HepG2 (cell line): ENCODE measurements around the gene UBC. TPM values are rescaled to one million over a fixed set of nuclear protein-coding genes. Genes with fewer than 3 reads are reported as not detected.
A peak's percentile ranks its signal among the peaks of the same experiment; 100 is the strongest.

ENCODE experiments used
- BRD4 ChIP-seq: sonication (generic); formaldehyde crosslinking; IDR thresholded peaks from 2 replicates; pipeline ENCODE4 v1.4.0; 2020; ENCODE audit warnings: missing genetic modification reagents
- GTF3A ChIP-seq: sonication (generic); formaldehyde crosslinking; conservative IDR thresholded peaks from 2 replicates; pipeline ENCODE4 v1.4.0; 2020; ENCODE audit warnings: mild to moderate bottlenecking, missing genetic modification reagents
- HOXA5 ChIP-seq: sonication (generic); formaldehyde crosslinking; IDR thresholded peaks from 2 replicates; pipeline ENCODE4 v1.4.0; 2020; ENCODE audit warnings: missing genetic modification reagents
- IRX3 ChIP-seq: sonication (generic); formaldehyde crosslinking; IDR thresholded peaks from 2 replicates; pipeline ENCODE4 v1.8.1; 2023; ENCODE audit warnings: mild to moderate bottlenecking, low read depth, missing genetic modification reagents, borderline replicate concordance
- NFE2L1 ChIP-seq: sonication (generic); formaldehyde crosslinking; IDR thresholded peaks from 2 replicates; pipeline ENCODE4 v1.4.0; 2020; ENCODE audit warnings: missing genetic modification reagents, mild to moderate bottlenecking, borderline replicate concordance
- NFKB2 ChIP-seq: sonication (generic); formaldehyde crosslinking; IDR thresholded peaks from 2 replicates; pipeline ENCODE4 v1.4.0; 2020; ENCODE audit warnings: missing genetic modification reagents, borderline replicate concordance
- NONO ChIP-seq, 2 experiments: fragments of 450-650 bp in 1 of 2; sonication (generic) in 1 of 2; formaldehyde crosslinking in 1 of 2; IDR thresholded peaks in 1 of 2; conservative IDR thresholded peaks in 1 of 2; 2 replicates each; pipeline versions ENCODE4 v1.6.1 to v1.8.0; 2017 to 2022; ENCODE audit warnings: mild to moderate bottlenecking in 1 of 2, missing genetic modification reagents in 1 of 2, moderate library complexity in 1 of 2
- SSRP1 ChIP-seq: IDR thresholded peaks from 2 replicates; pipeline ENCODE4 v1.6.1; 2016; ENCODE audit warnings: control low read depth
- TCF12 ChIP-seq, 2 experiments: fragments of 450-650 bp in 1 of 2; sonication (generic) in 1 of 2; formaldehyde crosslinking in 1 of 2; IDR thresholded peaks; 2 replicates each; pipeline versions ENCODE4 v1.6.1 to v1.8.0; 2017 to 2022; ENCODE audit warnings: antibody characterized with exemption in 1 of 2, mild to moderate bottlenecking in 1 of 2, missing genetic modification reagents in 1 of 2, moderate library complexity in 1 of 2
- ZBTB3 ChIP-seq: sonication (generic); formaldehyde crosslinking; IDR thresholded peaks from 2 replicates; pipeline ENCODE4 v1.4.0; 2020; ENCODE audit warnings: low read depth, mild to moderate bottlenecking, moderate library complexity, missing genetic modification reagents, borderline replicate concordance
- ZNF10 ChIP-seq: sonication (generic); formaldehyde crosslinking; IDR thresholded peaks from 2 replicates; pipeline ENCODE4 v1.4.0; 2020; ENCODE audit warnings: mild to moderate bottlenecking, low read depth, missing genetic modification reagents, borderline replicate concordance
- ZNF572 ChIP-seq: sonication (generic); formaldehyde crosslinking; IDR thresholded peaks from 2 replicates; pipeline ENCODE4 v1.5.1; 2020; ENCODE audit warnings: mild to moderate bottlenecking, missing genetic modification reagents
- polyA plus RNA-seq, 8 experiments: library from polyadenylated mRNA; depleted of rRNA in 3 of 8; stranded (reverse) in 7 of 8; unstranded in 1 of 8; fragments of >200 nt; fragmentation: Illumina TruSeq in 4 of 8; extraction: Trizol in 4 of 8; gene quantifications; 2 replicates each; pipeline versions ENCODE4 v1.2.1 to v1.2.3, GENCODE V29; 2011 to 2016; ENCODE audit warnings: low read depth in 4 of 8, missing spikeins in 1 of 8, mixed read lengths in 1 of 8; ENCODE audit not compliant: insufficient read depth in 1 of 8
- total RNA-seq, 5 experiments: library from RNA; depleted of rRNA; stranded (reverse); fragments of >200 nt; fragmentation: Illumina TruSeq; extraction: Trizol; gene quantifications; 2 replicates each; pipeline ENCODE4 v1.2.3, GENCODE V29; 2016; ENCODE audit warnings: low read depth in 1 of 5
- TF ChIP-seq, protein P1 (sequence below): sonication (generic); formaldehyde crosslinking; IDR thresholded peaks from 2 replicates; pipeline ENCODE4 v1.5.1; 2020; ENCODE audit warnings: mild to moderate bottlenecking, moderate library complexity, missing genetic modification reagents
- TF ChIP-seq, protein P2 (sequence below): sonication (generic); formaldehyde crosslinking; IDR thresholded peaks from 2 replicates; pipeline ENCODE4 v1.5.0; 2020; ENCODE audit warnings: mild to moderate bottlenecking, missing genetic modification reagents
- TF ChIP-seq, protein P3 (sequence below): sonication (generic); formaldehyde crosslinking; IDR thresholded peaks from 2 replicates; pipeline ENCODE4 v1.4.0; 2020; ENCODE audit warnings: mild to moderate bottlenecking, missing genetic modification reagents
- TF ChIP-seq, protein P4 (sequence below): sonication (generic); formaldehyde crosslinking; IDR thresholded peaks from 2 replicates; pipeline ENCODE4 v1.4.0; 2020; ENCODE audit warnings: missing genetic modification reagents
- TF ChIP-seq, protein P5 (sequence below): sonication (generic); formaldehyde crosslinking; IDR thresholded peaks from 2 replicates; pipeline ENCODE4 v1.5.0; 2020; ENCODE audit warnings: missing genetic modification reagents, mild to moderate bottlenecking, borderline replicate concordance

The UBC gene
- total and polyA plus RNA-seq, 2 of the 13 experiments (the other 11 are each of a cell fraction or from before 2014, with no cell fraction given) = 805 to 1,432 TPM

DNA sequence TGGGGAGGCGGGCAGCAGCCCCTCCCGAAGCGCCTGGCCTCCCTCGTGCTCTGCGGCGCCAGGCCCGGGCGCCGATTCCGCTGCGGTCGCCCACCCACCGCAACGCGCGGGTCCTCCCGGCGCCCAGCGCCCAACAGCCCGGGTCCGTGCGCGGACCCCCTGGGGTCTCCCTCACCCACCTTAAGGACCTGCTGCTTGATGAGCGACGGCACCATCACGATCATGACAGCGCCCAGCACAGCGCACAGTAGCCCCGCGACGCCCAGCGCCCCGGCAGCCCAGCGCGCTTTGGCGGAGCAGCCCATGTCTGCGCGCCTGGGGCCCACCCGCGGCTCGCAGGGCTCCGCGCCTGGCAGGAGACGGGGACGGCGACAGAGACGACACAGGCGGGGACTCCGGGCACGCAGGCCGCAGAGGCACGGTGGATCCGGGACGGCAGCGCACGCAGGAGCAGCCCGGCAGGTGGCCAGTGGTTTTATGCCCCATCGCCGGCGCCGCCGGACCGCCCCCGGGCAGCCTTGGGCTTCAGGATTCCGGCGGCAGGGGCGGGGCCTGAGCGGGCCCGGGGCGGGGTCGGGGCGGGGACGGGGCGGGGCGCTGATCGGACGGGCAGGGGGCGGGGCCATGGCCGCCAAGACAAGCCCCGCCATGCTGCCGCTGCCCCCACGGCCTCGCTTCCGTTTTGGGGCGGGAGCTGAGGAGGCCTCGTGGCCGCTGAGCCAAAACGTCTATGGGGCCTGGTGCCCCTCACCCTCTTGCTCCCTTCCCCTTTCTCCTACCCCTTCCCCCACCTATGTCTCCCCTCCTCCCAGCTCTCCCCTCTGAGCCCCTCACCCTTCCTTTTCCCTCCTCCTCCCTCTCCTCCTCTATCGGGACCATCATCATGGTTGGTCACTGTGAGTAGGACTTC, 50.8 kb downstream of the UBC start, which contains the start of gene SCARB1 (continued):
- TF ChIP-seq ZNF10 (CRISPR knock-in tag) = no peak
- TF ChIP-seq SSRP1 = no peak
- peak; percentile 52; the same call in 1 of the 2 replicates for TF ChIP-seq IRX3
- TF ChIP-seq BRD4 (CRISPR knock-in tag) = no peak; the same call in 1 of the 2 replicates
- TF ChIP-seq, protein P1, sequence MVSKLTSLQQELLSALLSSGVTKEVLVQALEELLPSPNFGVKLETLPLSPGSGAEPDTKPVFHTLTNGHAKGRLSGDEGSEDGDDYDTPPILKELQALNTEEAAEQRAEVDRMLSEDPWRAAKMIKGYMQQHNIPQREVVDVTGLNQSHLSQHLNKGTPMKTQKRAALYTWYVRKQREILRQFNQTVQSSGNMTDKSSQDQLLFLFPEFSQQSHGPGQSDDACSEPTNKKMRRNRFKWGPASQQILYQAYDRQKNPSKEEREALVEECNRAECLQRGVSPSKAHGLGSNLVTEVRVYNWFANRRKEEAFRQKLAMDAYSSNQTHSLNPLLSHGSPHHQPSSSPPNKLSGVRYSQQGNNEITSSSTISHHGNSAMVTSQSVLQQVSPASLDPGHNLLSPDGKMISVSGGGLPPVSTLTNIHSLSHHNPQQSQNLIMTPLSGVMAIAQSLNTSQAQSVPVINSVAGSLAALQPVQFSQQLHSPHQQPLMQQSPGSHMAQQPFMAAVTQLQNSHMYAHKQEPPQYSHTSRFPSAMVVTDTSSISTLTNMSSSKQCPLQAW = 0 out of 2 replicates have a peak, but pooled peaks have one; percentile 9
- TF ChIP-seq, protein P2, sequence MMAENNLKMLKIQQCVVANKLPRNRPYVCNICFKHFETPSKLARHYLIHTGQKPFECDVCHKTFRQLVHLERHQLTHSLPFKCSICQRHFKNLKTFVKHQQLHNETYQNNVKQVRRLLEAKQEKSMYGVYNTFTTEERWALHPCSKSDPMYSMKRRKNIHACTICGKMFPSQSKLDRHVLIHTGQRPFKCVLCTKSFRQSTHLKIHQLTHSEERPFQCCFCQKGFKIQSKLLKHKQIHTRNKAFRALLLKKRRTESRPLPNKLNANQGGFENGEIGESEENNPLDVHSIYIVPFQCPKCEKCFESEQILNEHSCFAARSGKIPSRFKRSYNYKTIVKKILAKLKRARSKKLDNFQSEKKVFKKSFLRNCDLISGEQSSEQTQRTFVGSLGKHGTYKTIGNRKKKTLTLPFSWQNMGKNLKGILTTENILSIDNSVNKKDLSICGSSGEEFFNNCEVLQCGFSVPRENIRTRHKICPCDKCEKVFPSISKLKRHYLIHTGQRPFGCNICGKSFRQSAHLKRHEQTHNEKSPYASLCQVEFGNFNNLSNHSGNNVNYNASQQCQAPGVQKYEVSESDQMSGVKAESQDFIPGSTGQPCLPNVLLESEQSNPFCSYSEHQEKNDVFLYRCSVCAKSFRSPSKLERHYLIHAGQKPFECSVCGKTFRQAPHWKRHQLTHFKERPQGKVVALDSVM (CRISPR knock-in tag) = peak; percentile 59; the same call in 1 of the 2 replicates
- TF ChIP-seq, protein P3, sequence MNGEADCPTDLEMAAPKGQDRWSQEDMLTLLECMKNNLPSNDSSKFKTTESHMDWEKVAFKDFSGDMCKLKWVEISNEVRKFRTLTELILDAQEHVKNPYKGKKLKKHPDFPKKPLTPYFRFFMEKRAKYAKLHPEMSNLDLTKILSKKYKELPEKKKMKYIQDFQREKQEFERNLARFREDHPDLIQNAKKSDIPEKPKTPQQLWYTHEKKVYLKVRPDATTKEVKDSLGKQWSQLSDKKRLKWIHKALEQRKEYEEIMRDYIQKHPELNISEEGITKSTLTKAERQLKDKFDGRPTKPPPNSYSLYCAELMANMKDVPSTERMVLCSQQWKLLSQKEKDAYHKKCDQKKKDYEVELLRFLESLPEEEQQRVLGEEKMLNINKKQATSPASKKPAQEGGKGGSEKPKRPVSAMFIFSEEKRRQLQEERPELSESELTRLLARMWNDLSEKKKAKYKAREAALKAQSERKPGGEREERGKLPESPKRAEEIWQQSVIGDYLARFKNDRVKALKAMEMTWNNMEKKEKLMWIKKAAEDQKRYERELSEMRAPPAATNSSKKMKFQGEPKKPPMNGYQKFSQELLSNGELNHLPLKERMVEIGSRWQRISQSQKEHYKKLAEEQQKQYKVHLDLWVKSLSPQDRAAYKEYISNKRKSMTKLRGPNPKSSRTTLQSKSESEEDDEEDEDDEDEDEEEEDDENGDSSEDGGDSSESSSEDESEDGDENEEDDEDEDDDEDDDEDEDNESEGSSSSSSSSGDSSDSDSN = peak; percentile 90; the same call in 1 of the 2 replicates
- TF ChIP-seq, protein P4, sequence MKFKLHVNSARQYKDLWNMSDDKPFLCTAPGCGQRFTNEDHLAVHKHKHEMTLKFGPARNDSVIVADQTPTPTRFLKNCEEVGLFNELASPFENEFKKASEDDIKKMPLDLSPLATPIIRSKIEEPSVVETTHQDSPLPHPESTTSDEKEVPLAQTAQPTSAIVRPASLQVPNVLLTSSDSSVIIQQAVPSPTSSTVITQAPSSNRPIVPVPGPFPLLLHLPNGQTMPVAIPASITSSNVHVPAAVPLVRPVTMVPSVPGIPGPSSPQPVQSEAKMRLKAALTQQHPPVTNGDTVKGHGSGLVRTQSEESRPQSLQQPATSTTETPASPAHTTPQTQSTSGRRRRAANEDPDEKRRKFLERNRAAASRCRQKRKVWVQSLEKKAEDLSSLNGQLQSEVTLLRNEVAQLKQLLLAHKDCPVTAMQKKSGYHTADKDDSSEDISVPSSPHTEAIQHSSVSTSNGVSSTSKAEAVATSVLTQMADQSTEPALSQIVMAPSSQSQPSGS (CRISPR knock-in tag) = peak; percentile 61; the same call in 1 of the 2 replicates
- no peak for TF ChIP-seq NONO (IDR thresholded peaks at IDR 0.05)
- peak; percentile 76; the same call in 1 of the 2 replicates for TF ChIP-seq NONO (CRISPR knock-in tag; conservative IDR thresholded peaks at IDR 0.05)
- TF ChIP-seq ZBTB3 (CRISPR knock-in tag) = no peak
- no peak for TF ChIP-seq GTF3A
- no peak for TF ChIP-seq TCF12 (IDR thresholded peaks at IDR 0.05)
- no peak for TF ChIP-seq TCF12 (CRISPR knock-in tag; IDR thresholded peaks at IDR 0.05)
- TF ChIP-seq ZNF572 (CRISPR knock-in tag) = no peak
- TF ChIP-seq NFKB2 (CRISPR knock-in tag) = 0 out of 2 replicates have a peak, but pooled peaks have one; percentile 48
- TF ChIP-seq, protein P5, sequence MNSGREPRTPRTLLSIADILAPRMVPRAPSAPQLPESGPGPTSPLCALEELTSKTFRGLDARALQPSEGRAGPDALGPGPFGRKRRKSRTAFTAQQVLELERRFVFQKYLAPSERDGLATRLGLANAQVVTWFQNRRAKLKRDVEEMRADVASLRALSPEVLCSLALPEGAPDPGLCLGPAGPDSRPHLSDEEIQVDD = 0 out of 2 replicates have a peak, but pooled peaks have one; percentile 65
- TF ChIP-seq NFE2L1 (CRISPR knock-in tag) = no peak
- 0 out of 2 replicates have a peak, but pooled peaks have one; percentile 49 for TF ChIP-seq HOXA5
